H9 (cell line): ENCODE results near the gene IRAK1. TPM values are rescaled to one million over a fixed set of nuclear protein-coding genes. Genes with fewer than 3 reads are reported as not detected.

Experiments used
- DNase-seq: peaks from one replicate; pipeline ENCODE4 v3.0.0-alpha.2; 2017
- H2AFZ ChIP-seq: one replicate; pipeline ENCODE4 v1.6.1; 2013; ENCODE audit warnings: mild to moderate bottlenecking, low read length, control low read depth, moderate library complexity
- H2AK5ac ChIP-seq: 2 replicates; pipeline ENCODE4 v1.6.1; 2013; ENCODE audit warnings: low read length, control low read depth, mixed read lengths; ENCODE audit not compliant: insufficient read length
- H2BK120ac ChIP-seq: one replicate; pipeline ENCODE4 v1.6.1; 2013; ENCODE audit warnings: low read depth, mild to moderate bottlenecking, low read length, control low read depth, inconsistent platforms; ENCODE audit not compliant: poor library complexity, severe bottlenecking
- H2BK12ac ChIP-seq: 2 replicates; pipeline ENCODE4 v1.6.1; 2013; ENCODE audit warnings: low read length, control low read depth, mixed read lengths, low read depth; ENCODE audit not compliant: insufficient read length
- H2BK15ac ChIP-seq: 2 replicates; pipeline ENCODE4 v1.6.1; 2013; ENCODE audit warnings: low read depth, low read length, control low read depth
- H2BK20ac ChIP-seq: one replicate; pipeline ENCODE4 v1.6.1; 2013; ENCODE audit warnings: low read depth, mild to moderate bottlenecking, low read length, control low read depth, inconsistent platforms; ENCODE audit not compliant: poor library complexity, severe bottlenecking
- H2BK5ac ChIP-seq: 2 replicates; pipeline ENCODE4 v1.6.1; 2013; ENCODE audit warnings: low read length, control low read depth, mixed read lengths; ENCODE audit not compliant: insufficient read length
- H3K14ac ChIP-seq: 2 replicates; pipeline ENCODE4 v1.6.1; 2013; ENCODE audit warnings: low read length, control low read depth; ENCODE audit not compliant: insufficient read depth
- H3K18ac ChIP-seq: 2 replicates; pipeline ENCODE4 v1.6.1; 2013; ENCODE audit warnings: low read depth, mild to moderate bottlenecking, mixed read lengths, low read length, control low read depth; ENCODE audit not compliant: insufficient read length
- H3K23ac ChIP-seq: 2 replicates; pipeline ENCODE4 v1.6.1; 2013; ENCODE audit warnings: low read length, control low read depth, mixed read lengths, low read depth; ENCODE audit not compliant: insufficient read length
- H3K23me2 ChIP-seq: 2 replicates; pipeline ENCODE4 v1.6.1; 2013; ENCODE audit warnings: low read depth, mild to moderate bottlenecking, mixed read lengths, low read length, control low read depth; ENCODE audit not compliant: insufficient read length, poor library complexity, severe bottlenecking
- H3K27ac ChIP-seq: 2 replicates; pipeline ENCODE4 v1.5.1; 2013; ENCODE audit warnings: low read length, control low read depth, mixed read lengths, low read depth; ENCODE audit not compliant: insufficient read length
- H3K27me3 ChIP-seq: 2 replicates; pipeline ENCODE4 v1.6.1; 2013; ENCODE audit warnings: low read length, control low read depth, inconsistent platforms; ENCODE audit not compliant: insufficient read depth
- H3K4ac ChIP-seq: 2 replicates; pipeline ENCODE4 v1.6.1; 2013; ENCODE audit warnings: low read depth, mild to moderate bottlenecking, control low read depth, inconsistent platforms, low read length, moderate library complexity
- H3K4me1 ChIP-seq: 2 replicates; pipeline ENCODE4 v1.6.1; 2013; ENCODE audit warnings: low read length, control low read depth, inconsistent platforms; ENCODE audit not compliant: insufficient read depth
- H3K4me2 ChIP-seq: 2 replicates; pipeline ENCODE4 v1.6.1; 2013; ENCODE audit warnings: low read length, control low read depth, mixed read lengths; ENCODE audit not compliant: insufficient read length, insufficient read depth
- H3K56ac ChIP-seq: 2 replicates; pipeline ENCODE4 v1.6.1; 2013; ENCODE audit warnings: low read depth, mild to moderate bottlenecking, mixed read lengths, low read length, control low read depth; ENCODE audit not compliant: insufficient read length
- H3K79me1 ChIP-seq: 2 replicates; pipeline ENCODE4 v1.6.1; 2013; ENCODE audit warnings: low read depth, mild to moderate bottlenecking, moderate library complexity, low read length, control low read depth, inconsistent platforms; ENCODE audit not compliant: insufficient read depth, poor library complexity, severe bottlenecking
- H3K79me2 ChIP-seq: 2 replicates; pipeline ENCODE4 v1.6.1; 2013; ENCODE audit warnings: low read length, control low read depth, inconsistent platforms; ENCODE audit not compliant: insufficient read depth
- H3K9ac ChIP-seq: 2 replicates; pipeline ENCODE4 v1.6.1; 2013; ENCODE audit warnings: low read length, control low read depth, mixed read lengths; ENCODE audit not compliant: insufficient read length; ENCODE audit errors: extremely low read depth
- H3K9me3 ChIP-seq: one replicate; pipeline ENCODE4 v1.6.1; 2013; ENCODE audit warnings: low read depth, low read length, inconsistent platforms; ENCODE audit not compliant: control insufficient read depth
- H3T11ph ChIP-seq: one replicate; pipeline ENCODE4 v1.6.1; 2013; ENCODE audit warnings: mild to moderate bottlenecking, low read length, control low read depth, inconsistent platforms
- H4K20me1 ChIP-seq: one replicate; pipeline ENCODE4 v1.6.1; 2013; ENCODE audit not compliant: control insufficient read depth, insufficient read length, insufficient read depth
- H4K5ac ChIP-seq: 2 replicates; pipeline ENCODE4 v1.6.1; 2013; ENCODE audit warnings: low read depth, mild to moderate bottlenecking, mixed read lengths, low read length, control low read depth; ENCODE audit not compliant: insufficient read length
- H4K8ac ChIP-seq: replicated peaks from 2 replicates; pipeline ENCODE4 v1.6.1; 2013; ENCODE audit warnings: low read length, control low read depth, mixed read lengths, low read depth; ENCODE audit not compliant: insufficient read length
- H4K91ac ChIP-seq: 2 replicates; pipeline ENCODE4 v1.6.1; 2013; ENCODE audit warnings: low read depth, mild to moderate bottlenecking, moderate library complexity, mixed read lengths, low read length, control low read depth; ENCODE audit not compliant: insufficient read length
- H3K27ac Mint-ChIP-seq, 3 experiments: 2 replicates in 2 of 3; 3 replicates in 1 of 3; pipeline ENCODE4 v1.8.0; 2020 to 2021; ENCODE audit warnings: mixed read lengths in 3 of 3, mild to moderate bottlenecking in 1 of 3, moderate library complexity in 1 of 3
- H3K27me3 Mint-ChIP-seq: 2 replicates; pipeline ENCODE4 v1.8.0; 2021; ENCODE audit warnings: low read depth, mild to moderate bottlenecking, moderate library complexity, mixed read lengths
- H3K36me3 Mint-ChIP-seq, 3 experiments: 2 replicates in 2 of 3; 3 replicates in 1 of 3; pipeline ENCODE4 v1.8.0; 2020 to 2021; ENCODE audit warnings: low read depth in 3 of 3, mixed read lengths in 3 of 3; ENCODE audit not compliant: insufficient read depth in 1 of 3
- H3K4me1 Mint-ChIP-seq, 2 experiments: 2 replicates each; pipeline ENCODE4 v1.8.0; 2020; ENCODE audit warnings: mixed read lengths in 2 of 2
- H3K4me3 Mint-ChIP-seq, 2 experiments: 2 replicates in 1 of 2; 3 replicates in 1 of 2; pipeline ENCODE4 v1.8.0; 2020 to 2021; ENCODE audit warnings: mild to moderate bottlenecking in 2 of 2, mixed read lengths in 2 of 2, moderate library complexity in 1 of 2
- H3K9me3 Mint-ChIP-seq, 2 experiments: 2 replicates in 1 of 2; 3 replicates in 1 of 2; pipeline ENCODE4 v1.8.0; 2020; ENCODE audit warnings: mild to moderate bottlenecking in 2 of 2, mixed read lengths in 2 of 2, moderate library complexity in 1 of 2
- CTCF ChIP-seq: fragments of 200-600 bp; sonication (generic); conservative IDR thresholded peaks from 3 replicates; pipeline ENCODE4 v1.8.0; 2021; ENCODE audit warnings: antibody characterized with exemption, mild to moderate bottlenecking
- WGBS: extraction: QIAGEN DNeasy Blood & Tissue Kit; methylation state at CpG from one replicate; pipeline ENCODE4 v1.1.7; 2013; ENCODE audit warnings: missing lambda C conversion rate, low lambda C conversion rate, mixed read lengths; ENCODE audit not compliant: insufficient read length; ENCODE audit errors: extremely low coverage; 5-methylcytosine and 5-hydroxymethylcytosine counted together
- total RNA-seq: library from RNA; stranded (reverse); gene quantifications from 2 replicates; pipeline ENCODE4 v1.2.1, GENCODE V29; 2021

Gene IRAK1
- total RNA-seq, 1 experiment from 2014 or later: 98.4 TPM

DNA sequence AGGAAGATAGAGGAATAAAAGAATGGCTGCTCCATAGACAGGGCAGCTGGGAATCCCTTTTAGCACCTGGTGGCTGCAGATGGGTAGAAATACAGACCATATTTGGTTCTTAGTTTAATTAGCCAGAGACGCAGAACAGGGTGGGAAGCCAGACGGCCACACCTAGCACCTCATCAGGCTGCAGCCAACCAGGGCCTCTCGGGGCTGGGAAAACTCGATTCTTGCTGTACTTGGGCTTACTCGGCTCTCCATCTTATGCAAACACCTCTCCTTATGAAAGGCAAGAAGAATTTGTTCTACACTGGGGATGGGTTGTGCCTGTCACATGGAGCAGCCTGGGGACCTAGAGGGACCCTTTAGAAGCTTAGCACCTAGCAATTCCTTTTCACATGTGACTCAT, 19.7 kb downstream of the IRAK1 start:
- no peak overlapping the region for H3K27ac ChIP-seq
- no peak overlapping the region for H3K9ac ChIP-seq
- no peak overlapping the region for H3K14ac ChIP-seq
- H3K4me2 ChIP-seq: no peak overlapping the region
- H2BK12ac ChIP-seq: no peak overlapping the region
- no peak for TF ChIP-seq CTCF
- no peak overlapping the region for H4K91ac ChIP-seq
- Mint-ChIP-seq H3K4me1 (peaks cover 10 to 15% of the 10 kb centered on the region in 2 experiments; a peak in 3 of 4 replicates), H3K27ac (peak overlapping the region in 1 of 3 experiments; percentile 76; a peak in 3 of 7 replicates), H3K27me3 (peaks cover 2% of the 10 kb centered on the region; the same call in 1 of the 2 replicates), H3K36me3 (peaks cover 1 to 15% (median 13%) of the 10 kb centered on the region in 3 experiments), H3K4me3 (no peak overlapping the region), H3K9me3 (peaks cover 71 to 77% of the 10 kb centered on the region in 2 experiments)
- H3K79me2 ChIP-seq: no peaks in the 10 kb centered on the region
- no peak overlapping the region for H2BK15ac ChIP-seq
- H3K4ac ChIP-seq: no peak overlapping the region
- H2BK5ac ChIP-seq: no peak overlapping the region
- no peak overlapping the region for H4K5ac ChIP-seq
- no peaks in the 10 kb centered on the region for H4K20me1 ChIP-seq
- no CpG with 5 or more reads among the region's 5 CpGs for WGBS
- no peaks in the 10 kb centered on the region for H3K23me2 ChIP-seq
- no peak overlapping the region for H4K8ac ChIP-seq
- no peaks in the 10 kb centered on the region for H3K79me1 ChIP-seq
- no peaks in the 10 kb centered on the region for H3K4me1 ChIP-seq
- H3K9me3 ChIP-seq: no peaks in the 10 kb centered on the region
- no peaks in the 10 kb centered on the region for H3K27me3 ChIP-seq
- H3K56ac ChIP-seq: no peak overlapping the region
- no peak overlapping the region for H2BK120ac ChIP-seq
- no peak for DNase-seq
- H2AFZ ChIP-seq: no peak overlapping the region
- no peak overlapping the region for H3K23ac ChIP-seq
- H2BK20ac ChIP-seq: no peak overlapping the region
- no peak overlapping the region for H3T11ph ChIP-seq
- H2AK5ac ChIP-seq: no peak overlapping the region
- H3K18ac ChIP-seq: no peak overlapping the region
